SU-DHL-6 (cell line): ENCODE measurements around the gene GMDS.

ENCODE experiments used
- H2AFZ ChIP-seq: fragments of 200-600 bp; sonication (generic); 2 replicates; pipeline ENCODE4 v1.6.1; 2014; ENCODE audit warnings: low read depth, mild to moderate bottlenecking, moderate library complexity, mixed read lengths, antibody characterized with exemption, low read length; ENCODE audit not compliant: severe bottlenecking
- H3F3A ChIP-seq: fragments of 200-600 bp; shearing (Covaris generic); 2 replicates; pipeline ENCODE4 v1.6.0; 2016; ENCODE audit warnings: antibody characterized with exemption, mild to moderate bottlenecking; ENCODE audit not compliant: insufficient read depth
- H3K27ac ChIP-seq: fragments of 200-600 bp; sonication (generic); 2 replicates; pipeline ENCODE4 v1.5.1; 2016; ENCODE audit warnings: low read depth, mild to moderate bottlenecking, low read length, moderate library complexity, mixed read lengths
- H3K27me3 ChIP-seq: fragments of 200-600 bp; sonication (generic), shearing (Covaris generic); 2 replicates; pipeline ENCODE4 v1.6.0; 2014; ENCODE audit warnings: mild to moderate bottlenecking, low read length
- H3K36me3 ChIP-seq: fragments of 200-600 bp; sonication (generic); 2 replicates; pipeline ENCODE4 v1.6.1; 2014; ENCODE audit warnings: mild to moderate bottlenecking, low read length, mixed read lengths
- H3K4me2 ChIP-seq: fragments of 300-600, 200-600 bp; shearing (Covaris generic), sonication (generic); 2 replicates; pipeline ENCODE4 v1.6.0; 2014; ENCODE audit warnings: low read length, low read depth, mild to moderate bottlenecking; ENCODE audit not compliant: poor library complexity, severe bottlenecking
- H3K4me3 ChIP-seq: fragments of 200-600 bp; sonication (generic); 2 replicates; pipeline ENCODE4 v1.5.1; 2014; ENCODE audit warnings: antibody characterized with exemption, low read length, mild to moderate bottlenecking, mixed read lengths; ENCODE audit not compliant: insufficient read depth, poor library complexity, severe bottlenecking
- H3K79me2 ChIP-seq: fragments of 200-600 bp; sonication (generic); 2 replicates; pipeline ENCODE4 v1.6.1; 2014; ENCODE audit warnings: mild to moderate bottlenecking, low read length, moderate library complexity; ENCODE audit not compliant: insufficient read depth
- H3K9ac ChIP-seq: fragments of 200-600 bp; sonication (generic); 2 replicates; pipeline ENCODE4 v1.7.0; 2014; ENCODE audit warnings: mild to moderate bottlenecking, low read length
- H3K9me2 ChIP-seq: fragments of 200-600 bp; sonication (generic); replicated peaks from 2 replicates; pipeline ENCODE4 v1.6.1; 2014; ENCODE audit warnings: low read length; ENCODE audit not compliant: insufficient read depth
- H3K9me3 ChIP-seq: fragments of 200-600 bp; sonication (generic); 2 replicates; pipeline ENCODE4 v1.6.1; 2014; ENCODE audit warnings: low read length, mixed read lengths; ENCODE audit not compliant: insufficient read depth
- H4K20me1 ChIP-seq: fragments of 200-600 bp; sonication (generic); 2 replicates; pipeline ENCODE4 v1.6.1; 2014; ENCODE audit warnings: low read depth, mild to moderate bottlenecking, antibody characterized with exemption, low read length, moderate library complexity, mixed read lengths
- EZH2phosphoT487 ChIP-seq: fragments of 200-600 bp; sonication (generic), shearing (Covaris generic); conservative IDR thresholded peaks from 2 replicates; pipeline ENCODE4 v1.6.1; 2018; ENCODE audit warnings: mild to moderate bottlenecking, antibody characterized with exemption, low read length, moderate library complexity, mixed read lengths
- TF ChIP-seq, protein P1 (sequence below): fragments of 200-600 bp; sonication (generic); IDR thresholded peaks from one replicate; pipeline ENCODE4 v1.5.1; 2017; ENCODE audit warnings: antibody characterized with exemption, mild to moderate bottlenecking, low read length, moderate library complexity; ENCODE audit not compliant: insufficient read depth, poor library complexity, severe bottlenecking

GMDS gene

DNA sequence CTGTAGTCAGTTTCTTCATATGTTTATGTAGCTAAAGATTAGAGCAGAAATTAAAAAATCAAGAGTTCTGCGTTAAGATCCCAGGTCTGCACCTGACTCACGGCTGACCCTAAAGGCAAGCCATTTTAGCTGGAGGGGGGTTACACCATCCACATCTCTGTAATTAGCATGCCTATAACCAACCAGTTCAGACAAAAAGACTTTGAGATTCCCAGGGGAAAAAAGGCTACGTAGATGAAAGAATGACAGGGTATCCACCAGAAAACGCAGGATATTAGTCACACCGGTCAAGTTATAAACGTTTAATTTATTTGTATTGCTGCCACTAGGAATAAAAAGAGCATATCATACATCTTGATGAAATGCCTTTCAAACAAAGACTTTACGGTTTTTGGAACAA lies 336.6 kb downstream of the GMDS start:
- H3K9me3 ChIP-seq = no peaks in the 10 kb centered on the region
- H3K36me3 ChIP-seq = no peaks in the 10 kb centered on the region
- no peak overlapping the region for H3K4me2 ChIP-seq

DNA sequence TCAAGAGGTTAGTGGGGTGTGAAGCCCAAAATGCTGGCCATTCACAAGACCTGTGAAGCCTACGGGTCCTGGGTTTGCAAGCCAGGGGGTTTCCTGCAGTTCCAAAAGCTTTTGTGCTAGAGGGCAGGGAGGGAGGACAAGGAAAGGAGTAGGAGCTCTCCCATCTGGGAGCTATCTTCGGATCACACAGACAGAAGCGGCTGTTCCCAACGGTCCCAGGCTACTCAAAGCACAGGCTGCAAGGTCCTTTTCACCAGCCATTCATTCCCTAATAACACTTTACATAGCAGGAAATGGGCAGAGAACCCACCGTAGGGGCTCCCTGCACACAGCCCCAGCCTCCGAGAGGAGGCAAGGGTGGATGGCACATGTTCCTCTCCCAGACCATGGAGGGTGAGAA lies 338.8 kb downstream of the GMDS start:
- no peak overlapping the region for H3K4me3 ChIP-seq
- TF ChIP-seq, protein P1, sequence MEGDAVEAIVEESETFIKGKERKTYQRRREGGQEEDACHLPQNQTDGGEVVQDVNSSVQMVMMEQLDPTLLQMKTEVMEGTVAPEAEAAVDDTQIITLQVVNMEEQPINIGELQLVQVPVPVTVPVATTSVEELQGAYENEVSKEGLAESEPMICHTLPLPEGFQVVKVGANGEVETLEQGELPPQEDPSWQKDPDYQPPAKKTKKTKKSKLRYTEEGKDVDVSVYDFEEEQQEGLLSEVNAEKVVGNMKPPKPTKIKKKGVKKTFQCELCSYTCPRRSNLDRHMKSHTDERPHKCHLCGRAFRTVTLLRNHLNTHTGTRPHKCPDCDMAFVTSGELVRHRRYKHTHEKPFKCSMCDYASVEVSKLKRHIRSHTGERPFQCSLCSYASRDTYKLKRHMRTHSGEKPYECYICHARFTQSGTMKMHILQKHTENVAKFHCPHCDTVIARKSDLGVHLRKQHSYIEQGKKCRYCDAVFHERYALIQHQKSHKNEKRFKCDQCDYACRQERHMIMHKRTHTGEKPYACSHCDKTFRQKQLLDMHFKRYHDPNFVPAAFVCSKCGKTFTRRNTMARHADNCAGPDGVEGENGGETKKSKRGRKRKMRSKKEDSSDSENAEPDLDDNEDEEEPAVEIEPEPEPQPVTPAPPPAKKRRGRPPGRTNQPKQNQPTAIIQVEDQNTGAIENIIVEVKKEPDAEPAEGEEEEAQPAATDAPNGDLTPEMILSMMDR = no peak
- no peak for TF ChIP-seq EZH2phosphoT487
- H3K9me2 ChIP-seq = no peaks in the 10 kb centered on the region
- no peaks in the 10 kb centered on the region for H3F3A ChIP-seq
- H3K27ac ChIP-seq = no peak overlapping the region
- H3K4me2 ChIP-seq = no peak overlapping the region
- no peak overlapping the region for H3K9ac ChIP-seq
- H4K20me1 ChIP-seq = no peaks in the 10 kb centered on the region
- no peaks in the 10 kb centered on the region for H3K9me3 ChIP-seq
- no peak overlapping the region for H2AFZ ChIP-seq
- H3K27me3 ChIP-seq = no peaks in the 10 kb centered on the region
- H3K36me3 ChIP-seq = no peaks in the 10 kb centered on the region
- no peaks in the 10 kb centered on the region for H3K79me2 ChIP-seq

More for the DNA sequence above, 336.6 kb downstream of the GMDS start:
- H3K4me3 ChIP-seq = no peak overlapping the region
- no peaks in the 10 kb centered on the region for H3K9me2 ChIP-seq
- H3F3A ChIP-seq = no peaks in the 10 kb centered on the region
- no peaks in the 10 kb centered on the region for H3K79me2 ChIP-seq
- no peaks in the 10 kb centered on the region for H4K20me1 ChIP-seq
- no peak overlapping the region for H3K27ac ChIP-seq
- no peak overlapping the region for H3K9ac ChIP-seq
- H3K27me3 ChIP-seq = no peaks in the 10 kb centered on the region
- no peak overlapping the region for H2AFZ ChIP-seq
- TF ChIP-seq, protein P1 = no peak
- no peak for TF ChIP-seq EZH2phosphoT487

DNA sequence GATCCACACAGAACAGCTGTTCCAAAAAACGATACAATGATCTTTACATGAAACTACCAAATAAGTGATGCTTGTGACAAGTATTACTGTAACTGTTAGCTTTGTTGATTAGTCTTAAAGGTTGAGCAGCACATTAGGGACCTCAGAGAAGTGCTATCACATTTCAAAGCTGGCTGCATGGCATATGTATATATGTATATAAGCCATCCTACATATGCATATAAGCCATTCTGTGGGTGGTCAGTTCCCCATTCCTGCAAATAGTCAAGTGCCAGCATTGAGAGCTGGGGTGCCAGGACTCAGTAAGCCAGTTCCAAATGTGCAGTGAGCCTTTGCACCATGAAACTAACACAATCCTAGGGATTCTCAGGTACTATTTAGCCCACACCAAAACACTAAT lies 339.4 kb downstream of the GMDS start:
- no peak overlapping the region for H3K4me3 ChIP-seq
- no peaks in the 10 kb centered on the region for H4K20me1 ChIP-seq
- H3K27ac ChIP-seq = no peak overlapping the region
- no peak overlapping the region for H3K9ac ChIP-seq
- no peak overlapping the region for H3K4me2 ChIP-seq
- no peaks in the 10 kb centered on the region for H3F3A ChIP-seq
- no peaks in the 10 kb centered on the region for H3K36me3 ChIP-seq
- no peaks in the 10 kb centered on the region for H3K27me3 ChIP-seq
- no peaks in the 10 kb centered on the region for H3K79me2 ChIP-seq
- no peak overlapping the region for H2AFZ ChIP-seq
- TF ChIP-seq EZH2phosphoT487 = no peak
- no peaks in the 10 kb centered on the region for H3K9me2 ChIP-seq
- no peaks in the 10 kb centered on the region for H3K9me3 ChIP-seq

DNA sequence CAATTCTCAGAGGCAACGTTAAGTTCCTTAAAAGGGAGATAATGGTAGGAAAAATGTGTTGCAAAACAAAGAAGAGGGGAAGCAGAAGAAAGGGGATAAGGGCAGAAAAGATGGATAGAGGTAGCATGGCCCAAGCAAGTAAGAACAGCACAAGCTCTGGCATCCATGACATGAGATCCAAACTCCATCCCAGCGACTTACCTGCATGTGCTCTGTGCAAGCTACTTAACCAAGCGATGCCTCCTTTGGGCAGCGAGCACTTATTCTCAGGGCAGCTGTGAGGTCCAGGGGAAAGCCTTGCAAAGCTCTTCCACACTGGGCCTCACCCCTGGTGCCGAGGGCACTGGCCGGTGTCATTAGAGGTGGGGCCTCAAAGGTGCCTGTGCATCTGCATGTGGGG lies 340.5 kb downstream of the GMDS start:
- no peaks in the 10 kb centered on the region for H3F3A ChIP-seq

More for the DNA sequence above, 340.5 kb downstream of the GMDS start:
- Histone ChIP-seq H3K27me3 (no peaks in the 10 kb centered on the region), H3K4me3 (no peak overlapping the region), H2AFZ (no peak overlapping the region), H3K4me2 (no peak overlapping the region), H3K79me2 (no peaks in the 10 kb centered on the region), H4K20me1 (no peaks in the 10 kb centered on the region), H3K9ac (no peak overlapping the region), H3K9me3 (no peaks in the 10 kb centered on the region), H3K27ac (no peak overlapping the region), H3K36me3 (no peaks in the 10 kb centered on the region), H3K9me2 (no peaks in the 10 kb centered on the region)
- TF ChIP-seq EZH2phosphoT487 = no peak
- TF ChIP-seq, protein P1 = no peak
